Measurements from ENCODE around the gene PSKH1.

Gene PSKH1

DNA sequence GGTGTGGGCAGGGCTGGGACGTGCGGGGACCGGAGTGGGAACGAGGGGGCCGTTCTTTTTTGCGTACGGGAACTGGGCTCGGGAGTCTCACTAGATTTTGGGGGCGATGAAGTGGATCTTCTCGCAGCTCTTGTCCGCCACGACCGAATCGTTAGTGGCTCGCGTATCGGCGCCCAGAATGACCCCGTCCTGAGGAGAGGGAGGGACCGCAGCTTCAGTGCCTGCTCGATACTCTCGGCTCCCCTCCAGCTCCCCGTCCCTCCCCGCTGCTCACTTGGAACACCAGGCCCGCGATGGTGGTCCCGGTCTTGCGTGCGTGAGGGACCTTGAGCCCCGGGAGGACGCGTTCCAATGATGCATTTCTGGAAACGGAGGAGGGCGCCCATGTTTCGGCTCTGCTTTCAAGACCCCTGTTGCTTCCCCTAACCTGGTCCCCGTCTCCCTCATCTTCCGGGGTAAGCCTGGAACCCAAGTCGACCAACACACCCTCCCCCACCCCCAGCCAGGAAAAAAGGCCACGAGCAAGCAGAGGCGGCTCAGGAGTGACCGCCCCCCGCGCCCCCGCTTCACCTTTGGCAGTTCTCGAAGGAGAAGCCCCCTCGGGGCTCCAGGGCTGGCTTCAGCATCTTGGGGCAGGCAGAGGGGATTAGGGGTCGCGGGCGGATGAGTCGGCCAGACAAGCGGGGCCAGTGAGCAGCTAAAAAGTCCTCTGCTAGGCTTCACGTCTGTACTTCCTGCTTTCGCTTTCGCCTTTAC is 43.2 kb downstream of the PSKH1 start, which contains the start of gene PSMB10 (continued):
- TF ChIP-seq MYNN (tag by site-specific recombination; IDR thresholded peaks at IDR 0.05; ENCODE audit: borderline replicate concordance) (no peak), ZBTB20 (tag by site-specific recombination; IDR thresholded peaks at IDR 0.05) (peak; percentile 45), ZNF274 (IDR thresholded peaks at IDR 0.05; ENCODE audit: low read length) (no peak), ZNF274 (tag by site-specific recombination; IDR thresholded peaks at IDR 0.05; ENCODE audit: borderline replicate concordance) (no peak), SCRT1 (tag by site-specific recombination; IDR thresholded peaks at IDR 0.05; ENCODE audit: borderline replicate concordance) (no peak), ZNF2 (tag by site-specific recombination; IDR thresholded peaks at IDR 0.05) (peak; percentile 4; the same call in 1 of the 2 replicates), ZNF404 (tag by site-specific recombination; IDR thresholded peaks at IDR 0.05) (no peak), ZNF138 (tag by site-specific recombination; IDR thresholded peaks at IDR 0.05; ENCODE audit: borderline replicate concordance) (no peak), ZNF747 (tag by site-specific recombination; IDR thresholded peaks at IDR 0.05) (no peak), ZFP41 (tag by site-specific recombination; IDR thresholded peaks at IDR 0.05; ENCODE audit: borderline replicate concordance) (no peak), GLIS1 (tag by site-specific recombination; IDR thresholded peaks at IDR 0.05) (no peak), ZNF501 (tag by site-specific recombination; IDR thresholded peaks at IDR 0.05) (0 out of 2 replicates have a peak, but pooled peaks have one; percentile 11), ZNF621 (tag by site-specific recombination; IDR thresholded peaks at IDR 0.05) (no peak)
- TF ChIP-seq, protein P1, sequence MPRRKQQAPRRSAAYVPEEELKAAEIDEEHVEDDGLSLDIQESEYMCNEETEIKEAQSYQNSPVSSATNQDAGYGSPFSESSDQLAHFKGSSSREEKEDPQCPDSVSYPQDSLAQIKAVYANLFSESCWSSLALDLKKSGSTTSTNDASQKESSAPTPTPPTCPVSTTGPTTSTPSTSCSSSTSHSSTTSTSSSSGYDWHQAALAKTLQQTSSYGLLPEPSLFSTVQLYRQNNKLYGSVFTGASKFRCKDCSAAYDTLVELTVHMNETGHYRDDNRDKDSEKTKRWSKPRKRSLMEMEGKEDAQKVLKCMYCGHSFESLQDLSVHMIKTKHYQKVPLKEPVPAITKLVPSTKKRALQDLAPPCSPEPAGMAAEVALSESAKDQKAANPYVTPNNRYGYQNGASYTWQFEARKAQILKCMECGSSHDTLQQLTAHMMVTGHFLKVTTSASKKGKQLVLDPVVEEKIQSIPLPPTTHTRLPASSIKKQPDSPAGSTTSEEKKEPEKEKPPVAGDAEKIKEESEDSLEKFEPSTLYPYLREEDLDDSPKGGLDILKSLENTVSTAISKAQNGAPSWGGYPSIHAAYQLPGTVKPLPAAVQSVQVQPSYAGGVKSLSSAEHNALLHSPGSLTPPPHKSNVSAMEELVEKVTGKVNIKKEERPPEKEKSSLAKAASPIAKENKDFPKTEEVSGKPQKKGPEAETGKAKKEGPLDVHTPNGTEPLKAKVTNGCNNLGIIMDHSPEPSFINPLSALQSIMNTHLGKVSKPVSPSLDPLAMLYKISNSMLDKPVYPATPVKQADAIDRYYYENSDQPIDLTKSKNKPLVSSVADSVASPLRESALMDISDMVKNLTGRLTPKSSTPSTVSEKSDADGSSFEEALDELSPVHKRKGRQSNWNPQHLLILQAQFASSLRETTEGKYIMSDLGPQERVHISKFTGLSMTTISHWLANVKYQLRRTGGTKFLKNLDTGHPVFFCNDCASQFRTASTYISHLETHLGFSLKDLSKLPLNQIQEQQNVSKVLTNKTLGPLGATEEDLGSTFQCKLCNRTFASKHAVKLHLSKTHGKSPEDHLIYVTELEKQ (tag by site-specific recombination; IDR thresholded peaks at IDR 0.05; ENCODE audit: borderline replicate concordance), result no peak
- TF ChIP-seq, protein P2, sequence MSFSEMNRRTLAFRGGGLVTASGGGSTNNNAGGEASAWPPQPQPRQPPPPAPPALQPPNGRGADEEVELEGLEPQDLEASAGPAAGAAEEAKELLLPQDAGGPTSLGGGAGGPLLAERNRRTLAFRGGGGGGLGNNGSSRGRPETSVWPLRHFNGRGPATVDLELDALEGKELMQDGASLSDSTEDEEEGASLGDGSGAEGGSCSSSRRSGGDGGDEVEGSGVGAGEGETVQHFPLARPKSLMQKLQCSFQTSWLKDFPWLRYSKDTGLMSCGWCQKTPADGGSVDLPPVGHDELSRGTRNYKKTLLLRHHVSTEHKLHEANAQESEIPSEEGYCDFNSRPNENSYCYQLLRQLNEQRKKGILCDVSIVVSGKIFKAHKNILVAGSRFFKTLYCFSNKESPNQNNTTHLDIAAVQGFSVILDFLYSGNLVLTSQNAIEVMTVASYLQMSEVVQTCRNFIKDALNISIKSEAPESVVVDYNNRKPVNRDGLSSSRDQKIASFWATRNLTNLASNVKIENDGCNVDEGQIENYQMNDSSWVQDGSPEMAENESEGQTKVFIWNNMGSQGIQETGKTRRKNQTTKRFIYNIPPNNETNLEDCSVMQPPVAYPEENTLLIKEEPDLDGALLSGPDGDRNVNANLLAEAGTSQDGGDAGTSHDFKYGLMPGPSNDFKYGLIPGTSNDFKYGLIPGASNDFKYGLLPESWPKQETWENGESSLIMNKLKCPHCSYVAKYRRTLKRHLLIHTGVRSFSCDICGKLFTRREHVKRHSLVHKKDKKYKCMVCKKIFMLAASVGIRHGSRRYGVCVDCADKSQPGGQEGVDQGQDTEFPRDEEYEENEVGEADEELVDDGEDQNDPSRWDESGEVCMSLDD (tag by site-specific recombination; IDR thresholded peaks at IDR 0.05), result no peak; the same call in 1 of the 2 replicates
- TF ChIP-seq, protein P3, sequence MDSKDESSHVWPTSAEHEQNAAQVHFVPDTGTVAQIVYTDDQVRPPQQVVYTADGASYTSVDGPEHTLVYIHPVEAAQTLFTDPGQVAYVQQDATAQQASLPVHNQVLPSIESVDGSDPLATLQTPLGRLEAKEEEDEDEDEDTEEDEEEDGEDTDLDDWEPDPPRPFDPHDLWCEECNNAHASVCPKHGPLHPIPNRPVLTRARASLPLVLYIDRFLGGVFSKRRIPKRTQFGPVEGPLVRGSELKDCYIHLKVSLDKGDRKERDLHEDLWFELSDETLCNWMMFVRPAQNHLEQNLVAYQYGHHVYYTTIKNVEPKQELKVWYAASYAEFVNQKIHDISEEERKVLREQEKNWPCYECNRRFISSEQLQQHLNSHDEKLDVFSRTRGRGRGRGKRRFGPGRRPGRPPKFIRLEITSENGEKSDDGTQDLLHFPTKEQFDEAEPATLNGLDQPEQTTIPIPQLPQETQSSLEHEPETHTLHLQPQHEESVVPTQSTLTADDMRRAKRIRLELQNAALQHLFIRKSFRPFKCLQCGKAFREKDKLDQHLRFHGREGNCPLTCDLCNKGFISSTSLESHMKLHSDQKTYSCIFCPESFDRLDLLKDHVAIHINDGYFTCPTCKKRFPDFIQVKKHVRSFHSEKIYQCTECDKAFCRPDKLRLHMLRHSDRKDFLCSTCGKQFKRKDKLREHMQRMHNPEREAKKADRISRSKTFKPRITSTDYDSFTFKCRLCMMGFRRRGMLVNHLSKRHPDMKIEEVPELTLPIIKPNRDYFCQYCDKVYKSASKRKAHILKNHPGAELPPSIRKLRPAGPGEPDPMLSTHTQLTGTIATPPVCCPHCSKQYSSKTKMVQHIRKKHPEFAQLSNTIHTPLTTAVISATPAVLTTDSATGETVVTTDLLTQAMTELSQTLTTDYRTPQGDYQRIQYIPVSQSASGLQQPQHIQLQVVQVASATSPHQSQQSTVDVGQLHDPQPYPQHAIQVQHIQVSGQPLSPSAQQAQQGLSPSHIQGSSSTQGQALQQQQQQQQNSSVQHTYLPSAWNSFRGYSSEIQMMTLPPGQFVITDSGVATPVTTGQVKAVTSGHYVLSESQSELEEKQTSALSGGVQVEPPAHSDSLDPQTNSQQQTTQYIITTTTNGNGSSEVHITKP (tag by site-specific recombination; IDR thresholded peaks at IDR 0.05), result 0 out of 2 replicates have a peak, but pooled peaks have one; percentile 41
- TF ChIP-seq, protein P4, sequence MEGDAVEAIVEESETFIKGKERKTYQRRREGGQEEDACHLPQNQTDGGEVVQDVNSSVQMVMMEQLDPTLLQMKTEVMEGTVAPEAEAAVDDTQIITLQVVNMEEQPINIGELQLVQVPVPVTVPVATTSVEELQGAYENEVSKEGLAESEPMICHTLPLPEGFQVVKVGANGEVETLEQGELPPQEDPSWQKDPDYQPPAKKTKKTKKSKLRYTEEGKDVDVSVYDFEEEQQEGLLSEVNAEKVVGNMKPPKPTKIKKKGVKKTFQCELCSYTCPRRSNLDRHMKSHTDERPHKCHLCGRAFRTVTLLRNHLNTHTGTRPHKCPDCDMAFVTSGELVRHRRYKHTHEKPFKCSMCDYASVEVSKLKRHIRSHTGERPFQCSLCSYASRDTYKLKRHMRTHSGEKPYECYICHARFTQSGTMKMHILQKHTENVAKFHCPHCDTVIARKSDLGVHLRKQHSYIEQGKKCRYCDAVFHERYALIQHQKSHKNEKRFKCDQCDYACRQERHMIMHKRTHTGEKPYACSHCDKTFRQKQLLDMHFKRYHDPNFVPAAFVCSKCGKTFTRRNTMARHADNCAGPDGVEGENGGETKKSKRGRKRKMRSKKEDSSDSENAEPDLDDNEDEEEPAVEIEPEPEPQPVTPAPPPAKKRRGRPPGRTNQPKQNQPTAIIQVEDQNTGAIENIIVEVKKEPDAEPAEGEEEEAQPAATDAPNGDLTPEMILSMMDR (tag by site-specific recombination; IDR thresholded peaks at IDR 0.05), result peak; percentile 11; the same call in 1 of the 2 replicates
- TF ChIP-seq, protein P5, sequence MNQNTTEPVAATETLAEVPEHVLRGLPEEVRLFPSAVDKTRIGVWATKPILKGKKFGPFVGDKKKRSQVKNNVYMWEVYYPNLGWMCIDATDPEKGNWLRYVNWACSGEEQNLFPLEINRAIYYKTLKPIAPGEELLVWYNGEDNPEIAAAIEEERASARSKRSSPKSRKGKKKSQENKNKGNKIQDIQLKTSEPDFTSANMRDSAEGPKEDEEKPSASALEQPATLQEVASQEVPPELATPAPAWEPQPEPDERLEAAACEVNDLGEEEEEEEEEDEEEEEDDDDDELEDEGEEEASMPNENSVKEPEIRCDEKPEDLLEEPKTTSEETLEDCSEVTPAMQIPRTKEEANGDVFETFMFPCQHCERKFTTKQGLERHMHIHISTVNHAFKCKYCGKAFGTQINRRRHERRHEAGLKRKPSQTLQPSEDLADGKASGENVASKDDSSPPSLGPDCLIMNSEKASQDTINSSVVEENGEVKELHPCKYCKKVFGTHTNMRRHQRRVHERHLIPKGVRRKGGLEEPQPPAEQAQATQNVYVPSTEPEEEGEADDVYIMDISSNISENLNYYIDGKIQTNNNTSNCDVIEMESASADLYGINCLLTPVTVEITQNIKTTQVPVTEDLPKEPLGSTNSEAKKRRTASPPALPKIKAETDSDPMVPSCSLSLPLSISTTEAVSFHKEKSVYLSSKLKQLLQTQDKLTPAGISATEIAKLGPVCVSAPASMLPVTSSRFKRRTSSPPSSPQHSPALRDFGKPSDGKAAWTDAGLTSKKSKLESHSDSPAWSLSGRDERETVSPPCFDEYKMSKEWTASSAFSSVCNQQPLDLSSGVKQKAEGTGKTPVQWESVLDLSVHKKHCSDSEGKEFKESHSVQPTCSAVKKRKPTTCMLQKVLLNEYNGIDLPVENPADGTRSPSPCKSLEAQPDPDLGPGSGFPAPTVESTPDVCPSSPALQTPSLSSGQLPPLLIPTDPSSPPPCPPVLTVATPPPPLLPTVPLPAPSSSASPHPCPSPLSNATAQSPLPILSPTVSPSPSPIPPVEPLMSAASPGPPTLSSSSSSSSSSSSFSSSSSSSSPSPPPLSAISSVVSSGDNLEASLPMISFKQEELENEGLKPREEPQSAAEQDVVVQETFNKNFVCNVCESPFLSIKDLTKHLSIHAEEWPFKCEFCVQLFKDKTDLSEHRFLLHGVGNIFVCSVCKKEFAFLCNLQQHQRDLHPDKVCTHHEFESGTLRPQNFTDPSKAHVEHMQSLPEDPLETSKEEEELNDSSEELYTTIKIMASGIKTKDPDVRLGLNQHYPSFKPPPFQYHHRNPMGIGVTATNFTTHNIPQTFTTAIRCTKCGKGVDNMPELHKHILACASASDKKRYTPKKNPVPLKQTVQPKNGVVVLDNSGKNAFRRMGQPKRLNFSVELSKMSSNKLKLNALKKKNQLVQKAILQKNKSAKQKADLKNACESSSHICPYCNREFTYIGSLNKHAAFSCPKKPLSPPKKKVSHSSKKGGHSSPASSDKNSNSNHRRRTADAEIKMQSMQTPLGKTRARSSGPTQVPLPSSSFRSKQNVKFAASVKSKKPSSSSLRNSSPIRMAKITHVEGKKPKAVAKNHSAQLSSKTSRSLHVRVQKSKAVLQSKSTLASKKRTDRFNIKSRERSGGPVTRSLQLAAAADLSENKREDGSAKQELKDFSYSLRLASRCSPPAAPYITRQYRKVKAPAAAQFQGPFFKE (tag by site-specific recombination; IDR thresholded peaks at IDR 0.05; ENCODE audit: borderline replicate concordance), result 0 out of 2 replicates have a peak, but pooled peaks have one; percentile 72
